CD1c-positive myeloid dendritic cell (primary cell): ENCODE data around the gene FMN2.
"Not testable (repeated sequence)": the region's sequence is repeated elsewhere in the genome, so short reads cannot be mapped to it uniquely, and the experiment has no call there.

Experiments
- DNase-seq: peaks from one replicate; pipeline ENCODE4 v3.0.0-alpha.2; 2016; ENCODE audit errors: extremely low spot score

The FMN2 gene

GRCh38 chr1:240254778-240255291 is 163.2 kb downstream of the FMN2 start:
- no peak for DNase-seq

GRCh38 chr1:240255922-240256321 is 164.2 kb downstream of the FMN2 start:
- DNase-seq, result no peak

GRCh38 chr1:240256836-240257503 is 165.3 kb downstream of the FMN2 start:
- no peak for DNase-seq

GRCh38 chr1:240258910-240259309 is 167.2 kb downstream of the FMN2 start:
- DNase-seq, result no peak

- DNase-seq, result not testable (repeated sequence)
Observed at GRCh38 chr1:240264494-240264893, 172.8 kb downstream of the FMN2 start.

- DNase-seq, result no peak
Observed at GRCh38 chr1:240271081-240271480, 179.4 kb downstream of the FMN2 start.

GRCh38 chr1:240274569-240274968 is 182.9 kb downstream of the FMN2 start:
- DNase-seq, result no peak

GRCh38 chr1:240275219-240275618 is 183.5 kb downstream of the FMN2 start:
- not testable (repeated sequence) for DNase-seq

- DNase-seq, result no peak
Observed at GRCh38 chr1:240278082-240278481, 186.4 kb downstream of the FMN2 start.

GRCh38 chr1:240280560-240281322 is 189.1 kb downstream of the FMN2 start:
- DNase-seq, result no peak

GRCh38 chr1:240282061-240282830 is 190.6 kb downstream of the FMN2 start:
- no peak for DNase-seq

- DNase-seq, result no peak
Observed at GRCh38 chr1:240284656-240285414, 193.2 kb downstream of the FMN2 start.

GRCh38 chr1:240285540-240285939 is 193.9 kb downstream of the FMN2 start:
- DNase-seq, result no peak

- DNase-seq, result no peak
Observed at GRCh38 chr1:240287722-240288121, 196.0 kb downstream of the FMN2 start.

- no peak for DNase-seq
Observed at GRCh38 chr1:240293706-240294105, 202.0 kb downstream of the FMN2 start.

- DNase-seq, result no peak
Observed at GRCh38 chr1:240294566-240294965, 202.9 kb downstream of the FMN2 start.

GRCh38 chr1:240295811-240296210 is 204.1 kb downstream of the FMN2 start:
- no peak for DNase-seq

- DNase-seq, result no peak
Observed at GRCh38 chr1:240304466-240304865, 212.8 kb downstream of the FMN2 start.

- no peak for DNase-seq
Observed at GRCh38 chr1:240306673-240307072, 215.0 kb downstream of the FMN2 start.

GRCh38 chr1:240308096-240308495 is 216.4 kb downstream of the FMN2 start:
- no peak for DNase-seq

- no peak for DNase-seq
Observed at GRCh38 chr1:240309769-240310168, 218.1 kb downstream of the FMN2 start.
